K562 (cell line): ENCODE results near the gene ZNF213. TPM values are rescaled to one million over a fixed set of nuclear protein-coding genes. Genes with fewer than 3 reads are reported as not detected.

ENCODE experiments used
- C11orf30 ChIP-seq: fragments of 450-650 bp; IDR thresholded peaks from 2 replicates; pipeline ENCODE4 v1.6.1; 2016; ENCODE audit warnings: low read depth, mild to moderate bottlenecking
- CBX5 ChIP-seq: IDR thresholded peaks from 2 replicates; pipeline ENCODE4 v1.6.1; 2014; ENCODE audit warnings: low read depth, borderline replicate concordance
- CTCFL ChIP-seq: IDR thresholded peaks from 2 replicates; pipeline ENCODE4 v1.6.1; 2011; ENCODE audit warnings: borderline replicate concordance, low read depth, mild to moderate bottlenecking, moderate library complexity, low read length; ENCODE audit not compliant: insufficient read depth, poor library complexity, severe bottlenecking
- ESRRA ChIP-seq: fragments of 450-650 bp; IDR thresholded peaks from 2 replicates; pipeline ENCODE4 v1.6.1; 2014; ENCODE audit warnings: low read depth, mild to moderate bottlenecking, moderate library complexity, borderline replicate concordance
- HIVEP1 ChIP-seq: fragments of 250-450 bp; sonication (Bioruptor Pico); IDR thresholded peaks from 2 replicates; pipeline ENCODE4 v1.4.0; 2020; ENCODE audit warnings: mild to moderate bottlenecking
- JUND ChIP-seq, 2 experiments: IDR thresholded peaks; 2 replicates in 1 of 2; 3 replicates in 1 of 2; pipeline ENCODE4 v1.6.1; 2011; ENCODE audit warnings: borderline replicate concordance in 2 of 2, low read depth in 2 of 2, low read length in 2 of 2, improper control_type of control experiment in 1 of 2, missing biosample characterization in 1 of 2, missing genetic modification characterization in 1 of 2, missing genetic modification reagents in 1 of 2
- KLF16 ChIP-seq: IDR thresholded peaks from 2 replicates; pipeline ENCODE4 v1.6.1; 2016; ENCODE audit warnings: antibody characterized with exemption
- LARP7 ChIP-seq: fragments of 450-650 bp; IDR thresholded peaks from 2 replicates; pipeline ENCODE4 v1.6.1; 2016
- LCOR ChIP-seq: sonication (generic); formaldehyde crosslinking; IDR thresholded peaks from 2 replicates; pipeline ENCODE4 v1.8.0; 2022; ENCODE audit warnings: mild to moderate bottlenecking, missing genetic modification reagents
- LEF1 ChIP-seq: fragments of 450-650 bp; IDR thresholded peaks from 2 replicates; pipeline ENCODE4 v1.6.1; 2016; ENCODE audit warnings: mild to moderate bottlenecking
- MYBL2 ChIP-seq, 2 experiments: fragments of 450-650 bp in 1 of 2; sonication (generic) in 1 of 2; formaldehyde crosslinking in 1 of 2; IDR thresholded peaks; 2 replicates each; pipeline versions ENCODE4 v1.6.1 to v1.8.1; 2017 to 2022; ENCODE audit warnings: borderline replicate concordance in 1 of 2, inconsistent platforms in 1 of 2, low read depth in 1 of 2, mild to moderate bottlenecking in 1 of 2, missing genetic modification reagents in 1 of 2, moderate library complexity in 1 of 2
- TEAD2 ChIP-seq: fragments of 450-650 bp; IDR thresholded peaks from 2 replicates; pipeline ENCODE4 v1.6.1; 2016; ENCODE audit warnings: missing genetic modification characterization, control low read depth, missing compliant biosample characterization
- TRIM28 ChIP-seq: fragments of 450-650 bp; IDR thresholded peaks from 2 replicates; pipeline ENCODE4 v1.6.1; 2017
- ZBED1 ChIP-seq: IDR thresholded peaks from 2 replicates; pipeline ENCODE4 v1.6.1; 2014
- ZC3H8 ChIP-seq: fragments of 450-650 bp; IDR thresholded peaks from 2 replicates; pipeline ENCODE4 v1.6.1; 2017
- ZNF146 ChIP-seq: IDR thresholded peaks from one replicate; pipeline ENCODE4 v1.6.1; 2018; ENCODE audit warnings: missing compliant biosample characterization; ENCODE audit not compliant: unreplicated experiment
- ZNF263 ChIP-seq: sonication (generic); formaldehyde crosslinking; IDR thresholded peaks from 2 replicates; pipeline ENCODE4 v1.8.0; 2022; ENCODE audit warnings: mild to moderate bottlenecking, missing genetic modification reagents, borderline replicate concordance
- ZNF511 ChIP-seq: sonication (generic); formaldehyde crosslinking; IDR thresholded peaks from 2 replicates; pipeline ENCODE4 v1.8.0; 2022; ENCODE audit warnings: mild to moderate bottlenecking, missing genetic modification reagents
- ZNF592 ChIP-seq: fragments of 450-650 bp; IDR thresholded peaks from 2 replicates; pipeline ENCODE4 v1.6.1; 2017; ENCODE audit warnings: antibody characterized with exemption, mild to moderate bottlenecking
- ZSCAN32 ChIP-seq: fragments of 450-650 bp; formaldehyde crosslinking; IDR thresholded peaks from 2 replicates; pipeline ENCODE4 v1.4.0; 2020; ENCODE audit warnings: mild to moderate bottlenecking, moderate library complexity
- polyA plus RNA-seq, 8 experiments: library from polyadenylated mRNA; depleted of rRNA in 4 of 8; stranded (reverse) in 5 of 8; unstranded in 3 of 8; fragments of >200 nt; fragmentation: Nextera tagmentation in 2 of 8; fragmentation: Illumina TruSeq in 1 of 8; extraction: Ambion mirVana in 2 of 8; extraction: Trizol in 1 of 8; gene quantifications; 2 replicates each; pipeline versions ENCODE4 v1.2.1 to v1.2.3, GENCODE V29; 2011 to 2014; ENCODE audit warnings: inconsistent platforms in 1 of 8, missing spikeins in 1 of 8
- total RNA-seq, 7 experiments: library from RNA; depleted of rRNA in 6 of 7; stranded (reverse); fragments of >200 nt in 6 of 7; fragmentation: Illumina TruSeq in 2 of 7; extraction: Trizol in 2 of 7; gene quantifications; 2 replicates each; pipeline versions ENCODE4 v1.2.1 to v1.2.3, GENCODE V29; 2011 to 2021; ENCODE audit warnings: low replicate concordance in 1 of 7

The ZNF213 gene
- total and polyA plus RNA-seq, 9 of the 15 experiments (the other 6 are each of a cell fraction or from before 2014, with no cell fraction given) = 0.49 to 10.0 (median 1.8) TPM

GRCh38 chr16:3173892-3174617 is 39.2 kb downstream of the ZNF213 start (continued):
- TF ChIP-seq ZNF511 (no peak), ZC3H8 (no peak), ZSCAN32 (CRISPR knock-in tag) (no peak), TEAD2 (tag) (no peak), ESRRA (no peak; the same call in 1 of the 2 replicates), HIVEP1 (no peak), TRIM28 (no peak), CBX5 (no peak), MYBL2 (IDR thresholded peaks at IDR 0.05; ENCODE audit: low read depth) (no peak), MYBL2 (CRISPR knock-in tag; IDR thresholded peaks at IDR 0.05; ENCODE audit: borderline replicate concordance) (no peak), LCOR (CRISPR knock-in tag) (peak; percentile 18; the same call in 1 of the 2 replicates), ZNF263 (no peak), LARP7 (no peak), LEF1 (0 out of 2 replicates have a peak, but pooled peaks have one; percentile 16), CTCFL (peak; percentile 78), KLF16 (0 out of 2 replicates have a peak, but pooled peaks have one; percentile 6), JUND (IDR thresholded peaks at IDR 0.05; ENCODE audit: borderline replicate concordance, low read depth, low read length) (peak; percentile 31; the same call in 1 of the 2 replicates), JUND (tag; IDR thresholded peaks at IDR 0.05; ENCODE audit: borderline replicate concordance, low read depth, low read length) (no peak), ZNF146 (no peak), C11orf30 (0 out of 2 replicates have a peak, but pooled peaks have one; percentile 23), ZNF592 (no peak), ZBED1 (no peak)
